ENCODE data around the gene RGL4. TPM values are rescaled to one million over a fixed set of nuclear protein-coding genes. Genes with fewer than 3 reads are reported as not detected.
"Not testable (repeated sequence)": the region's sequence is repeated elsewhere in the genome, so short reads cannot be mapped to it uniquely, and the experiment has no call there.

The RGL4 gene, protein sequence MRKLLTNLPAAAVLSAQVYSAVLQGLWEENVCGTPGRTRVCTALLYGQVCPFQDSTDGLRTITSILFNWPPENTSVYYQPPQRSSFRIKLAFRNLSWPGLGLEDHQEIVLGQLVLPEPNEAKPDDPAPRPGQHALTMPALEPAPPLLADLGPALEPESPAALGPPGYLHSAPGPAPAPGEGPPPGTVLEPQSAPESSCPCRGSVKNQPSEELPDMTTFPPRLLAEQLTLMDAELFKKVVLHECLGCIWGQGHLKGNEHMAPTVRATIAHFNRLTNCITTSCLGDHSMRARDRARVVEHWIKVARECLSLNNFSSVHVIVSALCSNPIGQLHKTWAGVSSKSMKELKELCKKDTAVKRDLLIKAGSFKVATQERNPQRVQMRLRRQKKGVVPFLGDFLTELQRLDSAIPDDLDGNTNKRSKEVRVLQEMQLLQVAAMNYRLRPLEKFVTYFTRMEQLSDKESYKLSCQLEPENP
- total RNA-seq = 1 to 10 TPM; 6.6 to 7.1 TPM

DNA sequence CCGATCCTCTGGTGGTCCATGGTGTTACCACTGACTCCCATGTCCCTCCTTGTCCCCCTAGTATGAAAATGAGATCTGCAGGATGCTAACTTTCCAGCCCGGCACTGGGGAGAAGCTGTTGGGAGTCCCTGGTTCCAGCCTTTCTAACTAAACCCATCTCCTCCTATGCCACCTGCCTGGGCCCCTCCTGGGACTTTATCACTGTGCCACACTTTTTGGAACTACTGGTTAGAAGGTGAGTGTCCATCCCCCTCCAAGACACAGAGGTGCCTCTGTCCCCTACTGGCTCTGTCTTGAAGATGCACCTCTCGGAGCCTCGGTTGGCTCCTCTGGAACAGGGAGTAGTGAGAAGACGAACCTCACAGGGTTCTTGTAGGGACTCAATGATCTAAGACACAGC lies at the start of gene RGL4:
Gene RGL4, plus strand, starts transcription at position 301 of the 400 bp plus-strand sequence. CDS start 1,018 bp downstream, outside the sequence.
- POLR2A ChIA-PET = no interaction called here
- CTCF ChIA-PET = interaction anchor here (0.6 kb wide), 1 partner anchor 114 kb away, joined by 3 read pairs; no protein-coding TSS in a partner anchor

DNA sequence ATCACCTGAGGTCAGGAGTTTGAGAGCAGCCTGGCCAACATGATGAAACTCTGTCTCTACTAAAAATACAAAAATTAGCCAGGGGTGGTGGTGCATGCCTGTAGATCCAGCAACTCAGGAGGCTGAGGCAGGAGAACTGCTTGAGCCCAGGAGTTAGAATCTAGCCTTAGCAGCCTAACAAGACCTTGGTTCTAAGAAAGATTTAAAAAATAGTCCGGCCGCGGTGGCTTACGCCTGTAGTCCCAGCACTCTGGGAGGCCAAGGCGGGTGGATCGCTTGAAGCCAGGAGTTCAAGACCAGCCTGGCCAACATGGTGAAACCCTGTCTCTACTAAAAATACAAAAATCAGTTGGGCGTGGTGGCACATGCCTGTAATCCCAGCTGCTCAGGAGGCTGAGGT lies 44.3 kb upstream of the RGL4 start:
- CTCF ChIA-PET, POLR2A ChIA-PET: not testable (repeated sequence)

GRCh38 chr22:23649071-23649501 lies 41.7 kb upstream of the RGL4 start:
- ChIA-PET CTCF (interaction anchor here (0.7 kb wide), 2 partner anchors 102 to 174 kb away, joined by 3 to 4 read pairs; partner anchors contain the start of gene ZNF70), POLR2A (no interaction called here)

GRCh38 chr22:23651676-23652075 lies 39.1 kb upstream of the RGL4 start:
- ChIA-PET POLR2A (no interaction called here), CTCF (no interaction called here)

GRCh38 chr22:23652286-23652685 lies 38.5 kb upstream of the RGL4 start:
- CTCF ChIA-PET = no interaction called here
- POLR2A ChIA-PET = no interaction called here

GRCh38 chr22:23652711-23653110 lies 38.1 kb upstream of the RGL4 start:
- CTCF ChIA-PET = no interaction called here
- POLR2A ChIA-PET = no interaction called here

DNA sequence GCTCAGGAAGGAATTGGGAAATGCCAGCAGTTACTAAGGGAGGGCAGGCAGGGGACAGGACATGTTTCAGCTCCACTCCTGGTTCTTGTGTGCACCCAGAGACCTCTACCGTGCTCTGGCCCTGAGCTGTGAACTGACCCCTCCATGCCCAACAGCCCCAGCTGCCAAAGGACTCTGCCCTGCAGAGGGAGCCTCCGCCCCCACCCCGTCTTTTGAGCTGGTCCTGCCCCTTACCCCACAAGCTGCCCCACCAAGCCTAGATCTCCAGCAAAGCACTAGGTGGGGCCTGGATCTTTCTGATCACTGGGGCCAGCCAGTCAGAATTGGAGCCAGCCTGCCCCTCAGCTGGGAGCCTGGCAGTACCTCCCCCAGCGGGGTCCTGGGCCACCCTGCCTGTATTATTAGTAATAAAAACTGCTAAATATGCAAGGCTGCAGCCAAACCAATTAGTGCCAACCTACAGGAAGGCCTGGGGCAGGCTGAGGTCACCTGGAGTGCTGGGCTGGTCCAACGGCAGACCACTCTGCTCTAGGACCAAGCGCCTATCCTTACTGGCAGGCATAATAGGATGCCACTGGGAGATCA lies 34.8 kb upstream of the RGL4 start:
- ChIA-PET POLR2A (no interaction called here), CTCF (no interaction called here)

- POLR2A ChIA-PET = no interaction called here
- CTCF ChIA-PET = no interaction called here
Measured at GRCh38 chr22:23657727-23658126, 33.1 kb upstream of the RGL4 start.

DNA sequence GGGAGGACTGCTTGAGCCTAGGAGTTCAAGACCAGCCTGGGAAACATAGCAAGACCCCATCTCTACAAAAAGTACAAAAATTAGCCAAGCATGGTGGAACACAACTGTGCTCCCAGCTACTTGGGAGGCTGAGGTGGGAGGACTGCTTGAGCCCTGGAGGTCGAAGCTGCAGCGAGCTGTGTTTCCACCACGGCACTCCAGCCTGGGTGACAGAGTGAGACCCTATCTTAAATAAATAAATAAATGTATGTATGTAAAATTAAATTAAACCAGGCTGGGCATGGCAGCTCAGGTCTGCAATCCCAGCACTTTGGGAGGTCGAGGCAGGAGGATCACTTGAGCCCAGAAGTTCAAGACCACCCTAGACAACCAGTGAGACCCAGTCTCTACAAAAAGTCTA lies 30.4 kb upstream of the RGL4 start:
- POLR2A ChIA-PET = not testable (repeated sequence)

DNA sequence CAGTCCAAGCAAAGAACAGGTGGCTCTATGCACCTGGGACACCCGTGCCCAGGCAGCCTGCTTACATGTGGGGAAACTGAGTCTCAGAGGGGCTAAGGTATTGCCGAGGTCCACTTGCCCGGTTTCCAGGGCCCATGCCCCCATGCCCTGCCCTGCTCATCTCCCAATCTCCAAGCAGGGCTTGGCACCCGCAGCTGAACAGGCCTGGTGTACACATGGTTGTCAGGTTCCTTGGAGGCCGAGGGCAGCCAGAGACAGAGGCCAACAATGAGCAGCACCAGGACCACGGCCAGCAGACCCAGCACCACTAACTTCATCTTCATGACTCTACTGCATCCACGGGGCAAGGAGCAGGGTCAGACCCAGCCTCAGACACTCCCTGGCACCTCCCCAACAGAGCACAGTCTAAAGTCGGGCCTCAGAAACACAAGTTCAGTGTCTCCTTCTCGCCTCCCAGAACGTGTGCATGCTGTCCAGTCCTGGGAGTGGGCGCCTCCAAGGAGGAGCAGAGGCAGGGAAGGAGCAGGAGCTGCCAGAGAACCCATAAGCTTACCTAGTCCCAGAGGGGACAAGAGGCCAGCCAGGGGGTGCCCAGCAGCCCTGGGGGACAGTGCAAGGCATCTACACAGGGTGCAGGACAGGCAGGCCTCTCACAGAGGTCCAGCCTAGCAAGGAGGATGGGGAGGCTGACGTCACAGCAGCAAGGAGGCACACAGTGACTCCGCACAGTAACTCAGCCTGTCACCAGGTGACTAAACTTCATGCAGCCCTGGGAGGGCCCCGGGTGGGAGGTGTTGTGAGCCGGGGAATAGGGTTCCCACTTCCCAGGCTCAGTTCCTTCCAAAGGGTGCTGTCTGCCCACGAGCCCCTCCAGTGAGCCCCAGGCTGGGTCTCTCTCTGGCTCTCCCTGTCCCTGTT lies 20.2 kb upstream of the RGL4 start:
- POLR2A ChIA-PET = no interaction called here
- CTCF ChIA-PET = no interaction called here

More for the DNA sequence above, 30.4 kb upstream of the RGL4 start:
- CTCF ChIA-PET = not testable (repeated sequence)

DNA sequence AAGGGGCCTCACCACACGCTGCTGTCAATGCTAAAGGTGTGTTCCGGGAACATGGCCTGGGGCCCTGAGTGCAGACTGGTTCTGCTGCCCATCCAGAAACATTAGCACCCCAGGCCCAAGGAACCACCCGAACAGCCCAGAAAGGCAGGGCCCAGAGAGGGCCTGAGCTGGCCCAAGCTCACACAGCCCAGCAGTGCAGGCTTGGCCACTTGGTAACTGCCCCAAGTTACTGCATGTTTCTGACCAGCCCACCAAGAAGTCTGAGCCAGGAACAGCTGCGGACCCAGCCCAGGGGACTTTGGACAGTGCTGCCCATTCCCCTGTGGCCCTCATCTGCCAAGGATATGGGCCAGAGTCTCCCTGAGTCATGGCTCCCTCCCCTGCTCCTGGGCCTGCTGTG lies 19.4 kb upstream of the RGL4 start:
- POLR2A ChIA-PET, CTCF ChIA-PET: not testable (repeated sequence)

GRCh38 chr22:23672307-23673049 lies 18.3 kb upstream of the RGL4 start:
- POLR2A ChIA-PET, CTCF ChIA-PET: not testable (repeated sequence)

- POLR2A ChIA-PET = no interaction called here
- CTCF ChIA-PET = no interaction called here
Measured at GRCh38 chr22:23673050-23673620, 17.7 kb upstream of the RGL4 start.

DNA sequence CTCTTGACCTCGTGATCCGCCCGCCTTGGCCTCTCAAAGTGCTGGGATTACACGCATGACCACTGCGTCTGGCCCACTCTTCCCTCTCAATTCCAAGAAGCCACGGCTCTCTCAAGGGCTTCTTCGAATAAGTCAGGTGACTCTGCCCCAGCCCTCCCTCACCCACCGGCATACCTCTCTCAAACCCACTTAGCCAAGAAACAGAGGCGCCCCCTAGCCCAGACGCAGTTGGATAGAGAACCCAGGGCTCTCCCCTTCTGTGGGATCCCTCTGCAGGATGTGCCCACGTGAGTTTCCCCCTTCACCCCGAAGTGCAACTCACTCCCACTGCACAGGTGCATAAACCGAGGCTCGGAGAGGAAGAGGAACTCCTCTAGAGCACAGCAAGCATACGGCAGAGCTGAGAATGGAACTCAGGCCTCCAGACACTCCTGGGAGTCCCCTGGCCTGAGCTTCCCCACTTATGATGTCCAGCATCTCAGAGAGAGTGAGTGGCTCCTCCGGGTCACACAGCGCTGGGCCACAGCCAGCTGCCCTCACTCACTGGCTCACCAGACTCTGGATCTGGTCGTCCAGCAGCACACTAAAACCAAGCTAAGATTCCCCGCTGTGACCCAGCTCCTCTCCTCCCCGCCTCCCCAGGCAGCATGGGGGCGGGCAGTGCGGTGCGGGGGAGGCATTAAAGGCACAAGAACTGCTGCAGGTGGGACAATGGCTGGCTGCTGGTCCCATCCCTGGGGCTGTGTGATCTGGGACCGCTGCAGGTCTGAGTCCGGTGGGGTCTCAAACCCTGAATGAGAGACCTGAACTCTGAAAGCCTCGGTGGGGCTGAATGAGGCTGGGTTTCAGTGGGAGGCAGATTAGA lies 16.8 kb upstream of the RGL4 start:
- ChIA-PET POLR2A (no interaction called here), CTCF (no interaction called here)

DNA sequence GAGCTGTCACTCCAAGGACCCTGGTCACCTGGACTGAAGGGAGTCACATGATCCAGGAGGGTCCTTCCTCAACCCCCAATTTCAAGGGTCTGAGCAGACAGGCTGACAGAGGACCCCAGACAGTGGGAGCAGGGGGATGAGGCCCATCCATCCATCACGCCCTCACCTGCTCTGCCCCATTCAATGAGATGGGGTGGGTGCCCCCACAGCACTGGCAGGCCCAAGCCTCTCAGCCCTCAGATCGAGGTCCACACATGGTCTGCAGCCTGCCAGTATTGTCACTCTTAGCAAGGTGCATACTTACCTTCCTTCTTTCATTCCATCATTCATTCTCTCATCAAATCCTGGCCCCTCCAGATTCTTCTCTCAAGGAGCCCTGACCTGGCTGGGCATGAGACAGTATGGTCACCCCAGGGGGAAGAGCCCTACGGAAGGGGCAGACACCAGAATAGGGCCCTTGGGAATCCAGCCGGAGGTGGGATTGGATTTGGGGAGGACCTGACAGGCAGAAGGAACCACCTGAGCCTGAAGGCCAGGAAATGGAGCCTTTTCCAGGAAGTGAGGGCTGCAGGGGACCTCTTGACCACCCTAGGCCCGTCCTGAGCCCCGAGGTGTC lies 15.8 kb upstream of the RGL4 start:
- POLR2A ChIA-PET, CTCF ChIA-PET: not testable (repeated sequence)

DNA sequence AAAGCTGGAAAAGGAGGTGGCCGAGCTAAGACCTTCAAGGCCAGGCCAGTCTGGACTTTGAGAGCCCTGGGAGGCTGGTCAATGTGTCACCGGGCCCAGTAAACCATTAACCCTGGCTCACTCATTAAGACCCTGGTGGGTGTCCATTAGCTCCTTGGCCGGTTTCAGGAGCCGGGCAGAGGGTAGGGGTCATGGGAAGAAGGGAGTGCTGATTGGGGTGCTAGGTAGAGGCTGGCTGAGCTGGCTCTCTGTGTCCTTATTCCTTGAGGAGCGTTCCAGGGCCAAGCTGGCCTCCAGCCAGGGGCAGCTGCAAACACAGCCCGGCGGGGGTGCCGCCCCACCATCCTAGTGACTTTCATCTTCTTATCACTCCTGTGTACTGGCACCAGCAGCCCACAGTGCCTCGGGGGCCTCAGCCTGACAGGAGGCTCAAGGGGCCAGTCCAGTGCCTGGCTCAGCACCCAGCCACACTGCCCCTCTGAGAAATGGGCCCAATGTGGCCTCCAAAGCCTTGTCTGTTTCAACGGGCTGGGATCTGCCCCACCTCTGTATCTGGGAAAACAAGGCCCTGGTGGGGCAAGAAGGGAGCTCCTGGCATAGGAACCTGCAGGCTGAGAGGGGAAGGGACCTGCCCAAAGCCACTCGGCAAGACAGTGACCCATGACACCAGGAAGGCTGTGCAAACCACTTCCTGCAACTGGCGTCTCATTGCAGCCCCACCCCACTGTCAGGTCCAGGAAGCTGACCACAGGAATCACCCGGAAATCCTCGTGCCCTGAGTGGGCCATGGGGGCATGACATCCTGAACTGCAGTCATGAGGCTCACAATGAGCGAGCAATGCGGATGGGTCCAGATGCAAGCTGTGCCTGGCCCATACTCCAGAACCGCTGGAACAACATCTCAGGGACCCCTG lies 15.1 kb upstream of the RGL4 start:
- ChIA-PET CTCF (no interaction called here), POLR2A (no interaction called here)

Measured in activated CD8-positive, alpha-beta memory T cell treated with anti-CD3 and anti-CD28 coated beads for 36 hours (primary cell).